ENCODE results near the gene ZEB2.

The ZEB2 gene

DNA sequence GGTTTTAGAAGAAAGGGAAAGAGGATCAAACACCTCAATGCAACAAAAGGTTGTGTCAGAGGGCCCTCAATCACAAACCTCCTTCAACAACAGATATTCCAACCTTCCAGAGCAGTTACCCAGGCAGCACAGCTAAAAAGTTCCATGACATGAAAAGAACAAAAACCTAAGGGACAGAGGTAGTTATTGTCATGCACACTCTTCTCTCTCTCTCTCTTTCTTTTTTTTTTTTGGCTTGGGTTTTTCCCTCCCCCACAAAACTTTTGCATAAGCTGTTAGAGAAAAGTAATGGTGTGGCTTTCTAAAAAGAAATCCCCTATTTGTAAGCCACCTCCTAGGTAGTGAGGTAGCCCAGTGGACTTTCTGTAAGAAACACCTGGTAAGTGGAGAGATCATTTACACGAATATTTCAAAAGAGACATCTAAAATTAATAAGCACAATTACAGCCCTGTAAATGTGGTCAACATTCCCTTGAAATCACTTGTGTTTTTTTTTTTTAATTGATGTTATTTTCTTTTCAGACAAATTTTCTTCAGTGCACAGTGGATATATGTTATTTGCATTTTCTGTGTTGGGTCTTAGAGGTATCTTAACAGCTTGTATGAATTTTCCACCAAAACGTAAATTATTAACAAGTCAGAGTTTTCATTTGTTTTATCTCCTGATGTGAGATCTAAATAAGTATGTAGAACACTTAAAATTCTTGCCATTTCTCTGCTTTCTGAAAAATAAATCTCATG is 48.4 kb downstream of the ZEB2 start:
- DNase-seq (ENCODE audit: low read depth, low spot score) = no peak

DNA sequence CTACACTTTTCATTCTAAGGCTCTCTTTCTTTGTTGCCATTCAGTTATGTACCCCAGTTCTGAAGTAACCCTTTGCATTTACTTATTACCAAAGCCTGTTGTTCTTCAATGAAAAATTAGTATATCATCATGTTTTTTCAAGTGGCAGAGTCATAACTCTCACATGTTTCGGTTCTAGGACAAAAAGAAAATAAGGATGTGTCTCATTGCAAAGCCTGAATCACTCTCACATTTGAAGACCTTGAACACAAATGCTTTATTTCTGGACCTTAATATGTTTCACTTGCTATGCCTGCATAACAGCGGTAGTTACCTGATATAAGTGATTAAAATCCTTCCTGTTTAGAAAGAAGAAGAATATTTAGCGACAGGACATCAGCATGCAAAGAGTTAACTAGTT is 49.1 kb downstream of the ZEB2 start:
- DNase-seq (ENCODE audit: low read depth, low spot score) = no peak

DNA sequence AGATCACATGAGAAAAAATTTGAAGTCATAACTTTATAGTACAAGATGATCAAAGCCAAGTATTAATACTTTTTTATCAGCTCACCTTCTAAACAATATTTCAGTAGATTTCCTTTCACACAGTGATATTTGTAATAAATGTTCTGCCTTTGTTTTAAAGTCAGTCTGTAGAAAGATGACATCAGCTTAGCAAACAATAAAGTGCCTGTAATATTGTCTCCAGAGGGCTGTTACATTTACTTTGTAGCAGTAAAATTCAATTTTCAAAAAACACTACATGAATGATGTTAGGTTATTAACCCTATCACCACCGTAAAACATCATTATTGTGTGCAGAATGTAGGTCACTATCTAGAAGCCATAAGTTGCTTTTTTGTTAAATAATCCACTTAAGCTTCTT is 49.6 kb downstream of the ZEB2 start:
- no peak for DNase-seq (ENCODE audit: low read depth, low spot score)

DNA sequence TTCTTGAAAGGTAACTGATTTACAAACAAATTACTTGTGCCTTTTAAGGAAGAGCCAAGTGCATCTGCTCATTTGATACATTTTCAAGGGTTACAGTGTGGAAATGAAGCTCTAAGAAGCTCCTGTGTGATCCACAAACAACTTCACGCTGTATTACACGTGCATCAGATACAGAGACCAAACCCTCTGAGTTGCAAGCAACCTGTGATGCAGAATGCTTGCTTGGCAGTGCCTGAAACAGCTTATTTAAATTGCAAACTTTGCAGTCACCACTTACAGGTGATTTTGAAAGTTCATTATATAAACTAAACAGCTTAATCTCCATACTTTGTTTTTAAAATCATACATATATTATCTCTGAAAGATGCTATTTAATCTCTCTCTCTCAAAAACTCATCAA is 50.1 kb downstream of the ZEB2 start:
- no peak for DNase-seq (ENCODE audit: low read depth, low spot score)

DNA sequence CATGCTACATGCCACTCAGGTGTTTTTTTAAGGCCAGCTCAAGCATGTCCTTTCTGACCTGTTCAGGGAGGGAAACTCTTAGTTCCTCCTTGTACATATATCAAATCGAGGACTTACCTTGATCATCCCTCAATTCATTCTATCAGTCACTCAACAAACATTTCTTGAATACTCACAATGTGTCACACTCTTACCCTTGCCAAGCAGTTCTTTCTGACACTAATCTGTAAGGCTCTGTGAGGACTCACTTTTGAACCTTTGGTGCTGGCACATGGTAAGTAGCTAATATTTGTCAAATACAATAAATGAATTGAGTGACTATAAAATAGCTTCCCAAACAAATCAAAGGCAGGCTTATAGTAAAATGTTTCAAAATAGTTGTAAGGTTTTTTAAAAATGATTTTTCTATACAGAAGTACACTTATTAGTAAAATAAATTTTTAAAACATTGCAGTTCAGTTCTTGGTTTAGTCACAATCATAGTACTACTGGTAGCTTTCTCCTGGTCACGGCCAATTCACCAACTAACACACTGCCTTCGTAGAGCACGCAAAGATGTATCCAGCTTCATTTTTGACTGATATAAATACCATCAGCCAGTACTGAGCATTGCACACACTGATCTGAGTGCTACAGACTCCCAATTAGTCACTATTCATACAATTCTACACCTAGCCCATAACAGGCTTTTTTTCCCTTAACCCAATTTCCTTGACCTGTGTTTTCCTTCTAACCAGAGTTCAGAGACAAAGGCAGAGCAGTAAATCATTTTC is 50.9 kb downstream of the ZEB2 start:
- no peak for DNase-seq (ENCODE audit: low read depth, low spot score)

DNA sequence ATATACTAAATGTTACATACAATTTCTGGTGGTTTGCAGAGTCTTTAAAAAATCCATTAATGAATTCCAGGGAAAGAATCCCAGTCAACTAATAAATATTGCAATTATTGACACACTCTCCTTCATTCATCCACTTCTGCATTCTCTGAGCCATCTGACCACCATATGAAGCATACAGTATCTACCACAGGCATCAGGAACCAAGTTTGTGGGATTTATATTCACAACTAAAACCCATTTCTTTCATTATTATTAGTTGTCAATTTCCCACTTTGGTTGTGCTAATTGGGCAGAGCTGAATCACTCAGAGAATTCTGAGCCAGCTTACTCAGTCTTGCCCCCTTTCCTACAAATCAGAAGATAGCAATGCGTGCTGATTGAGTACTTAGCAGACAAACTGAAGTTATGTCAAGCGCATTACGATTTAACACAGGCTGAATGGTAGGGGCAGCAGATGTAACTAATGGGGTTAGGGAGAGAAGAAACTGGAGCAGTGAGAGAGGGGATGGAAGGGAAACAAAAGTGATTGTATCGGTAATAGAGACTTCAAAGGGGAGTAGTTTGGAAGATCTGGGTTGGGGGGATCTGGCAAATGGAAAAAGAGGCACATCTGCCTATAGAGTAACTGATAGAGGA is 52.3 kb downstream of the ZEB2 start:
- no peak for DNase-seq (ENCODE audit: low read depth, low spot score)

DNA sequence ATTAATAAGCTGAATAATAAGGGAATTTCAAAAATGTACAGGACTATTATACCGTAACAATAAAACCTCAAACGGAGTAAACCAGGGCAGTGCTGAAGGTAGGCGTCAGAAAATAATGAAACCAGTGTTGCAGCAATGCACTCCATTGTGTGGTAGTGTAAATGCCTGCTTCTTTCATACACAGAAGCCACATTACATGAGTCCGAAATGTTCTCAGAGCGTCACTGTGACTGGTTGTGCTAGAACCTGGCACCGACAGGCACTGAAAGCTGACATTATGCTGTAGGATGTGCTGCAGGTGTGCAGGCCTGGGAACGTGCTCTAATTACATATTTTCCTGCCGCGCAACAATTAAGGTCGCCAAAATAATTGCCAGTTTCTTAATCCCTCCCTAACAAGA is 53.3 kb downstream of the ZEB2 start:
- no peak for DNase-seq (ENCODE audit: low read depth, low spot score)

DNA sequence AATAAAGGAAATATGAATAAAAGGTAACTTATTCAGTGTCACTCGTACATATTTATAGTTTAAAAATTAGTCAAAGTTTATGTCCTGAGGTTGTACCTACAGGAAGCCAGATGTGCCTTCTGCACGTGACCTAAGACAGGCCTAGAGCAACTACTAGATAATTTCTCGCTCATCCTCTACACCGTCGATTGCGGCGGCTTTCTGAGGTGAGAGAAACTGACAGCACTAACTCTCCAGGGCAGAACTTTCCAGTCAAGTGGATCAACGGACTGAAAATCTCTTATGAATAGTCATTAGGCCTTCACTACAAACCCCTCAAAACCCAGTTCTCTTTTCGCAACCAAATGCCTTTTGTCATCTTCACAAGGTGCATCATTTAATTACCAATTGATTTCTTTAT is 54.2 kb downstream of the ZEB2 start:
- no peak for DNase-seq (ENCODE audit: low read depth, low spot score)

DNA sequence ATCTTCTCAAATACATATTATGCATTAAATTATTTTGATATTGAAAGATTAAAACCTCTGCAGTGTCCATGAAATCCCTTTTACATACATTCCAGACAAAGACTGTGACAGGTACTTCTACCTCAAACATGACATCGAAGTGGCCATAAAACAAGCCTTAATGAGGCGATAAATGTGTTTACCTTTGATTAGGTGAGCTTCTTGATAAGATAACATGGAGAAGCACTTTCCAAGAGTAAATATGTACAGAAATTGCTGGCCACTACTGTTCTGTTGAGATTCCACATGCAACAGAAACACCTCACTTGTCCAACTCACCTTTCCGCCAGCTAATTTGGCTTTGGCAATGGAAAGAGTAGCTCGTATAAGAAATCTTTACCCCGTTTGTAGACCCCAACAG is 55.2 kb downstream of the ZEB2 start:
- no peak for DNase-seq (ENCODE audit: low read depth, low spot score)

DNA sequence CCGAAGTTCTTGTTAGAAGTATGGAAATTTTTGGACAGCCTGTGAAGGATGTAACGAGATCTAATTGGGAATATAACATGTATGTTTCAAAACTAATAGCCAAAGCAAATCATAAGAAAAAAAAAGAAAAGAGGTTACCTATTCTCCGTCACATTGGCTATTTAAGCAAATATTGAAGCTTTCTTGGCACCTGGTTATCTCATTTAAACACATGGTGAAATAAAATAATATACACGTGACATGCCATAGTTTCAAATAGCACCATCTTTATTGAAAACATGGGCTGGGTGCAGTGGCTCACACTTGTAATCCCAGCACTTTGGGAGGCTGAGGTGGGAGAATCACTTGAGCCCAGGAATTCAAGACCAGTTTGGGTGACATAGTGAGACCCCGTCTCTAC is 56.7 kb downstream of the ZEB2 start:
- DNase-seq (ENCODE audit: low read depth, low spot score) = no peak

DNA sequence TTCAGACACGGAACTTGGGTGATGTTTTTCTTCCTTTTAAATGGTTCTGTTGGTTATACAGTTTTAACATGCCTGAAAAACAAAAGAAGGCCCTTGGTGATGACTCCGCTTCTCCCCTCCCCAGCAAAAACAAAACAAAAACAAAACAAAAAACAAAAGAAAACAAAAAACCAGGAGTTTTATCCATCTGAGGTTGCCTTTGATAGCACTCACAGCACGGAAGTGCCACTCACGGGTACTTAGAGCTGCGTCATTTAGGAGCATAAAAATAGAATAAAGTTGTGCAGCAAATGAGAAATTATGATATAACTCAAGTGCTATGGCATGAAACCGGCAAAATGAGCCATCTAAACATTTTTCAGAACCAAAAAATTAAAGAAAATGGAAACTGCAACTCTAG is 57.7 kb downstream of the ZEB2 start:
- no peak for DNase-seq (ENCODE audit: low read depth, low spot score)

DNA sequence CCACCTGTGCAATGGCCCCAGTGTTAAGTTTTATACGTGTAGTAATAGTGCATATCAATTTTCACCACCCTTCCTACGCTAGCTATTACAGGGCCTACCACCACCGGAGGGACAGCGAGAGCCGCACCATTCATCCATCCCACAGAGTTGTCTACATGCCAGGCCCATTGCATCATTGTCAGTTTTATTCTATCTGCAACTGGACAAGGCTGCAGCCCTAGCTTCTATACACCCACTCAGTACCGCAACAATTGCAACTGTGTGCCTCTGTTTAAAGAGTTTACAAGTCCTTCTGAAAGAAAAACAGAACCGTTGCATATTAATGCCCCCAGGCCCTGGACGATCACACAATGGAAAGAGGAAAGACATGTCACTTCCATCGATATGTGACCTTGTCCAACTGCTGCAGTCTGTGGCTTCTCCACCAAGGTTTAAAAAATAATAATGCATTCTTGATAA is 58.6 kb downstream of the ZEB2 start:
- DNase-seq (ENCODE audit: low read depth, low spot score) = no peak

DNA sequence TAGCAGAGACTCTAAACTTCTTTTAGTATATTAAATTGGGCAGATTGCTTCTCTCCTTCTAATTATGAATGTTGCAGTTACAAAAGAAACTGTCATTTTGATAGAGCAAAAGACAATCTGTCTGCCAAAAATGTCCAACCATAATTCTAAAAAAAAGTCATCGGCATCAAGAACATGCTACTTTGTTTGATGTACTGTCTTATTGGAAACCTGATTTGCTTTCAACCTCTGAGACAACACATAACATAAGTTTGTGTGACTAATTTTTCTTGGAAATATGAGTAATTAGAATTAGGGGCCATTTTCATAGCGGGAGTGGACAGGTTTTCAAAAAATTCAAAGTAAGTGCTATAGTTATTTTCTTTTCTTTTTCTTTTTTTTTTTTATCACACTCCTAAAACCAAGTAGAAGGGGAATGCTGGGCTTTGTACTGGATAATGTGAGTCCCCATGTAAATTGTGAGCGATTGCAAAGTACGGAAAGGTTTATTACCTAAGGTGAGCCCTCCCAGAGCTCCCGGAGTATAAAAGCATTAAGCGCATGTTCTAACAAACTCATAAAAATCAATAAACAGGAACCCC is 59.1 kb downstream of the ZEB2 start:
- DNase-seq (ENCODE audit: low read depth, low spot score) = no peak

DNA sequence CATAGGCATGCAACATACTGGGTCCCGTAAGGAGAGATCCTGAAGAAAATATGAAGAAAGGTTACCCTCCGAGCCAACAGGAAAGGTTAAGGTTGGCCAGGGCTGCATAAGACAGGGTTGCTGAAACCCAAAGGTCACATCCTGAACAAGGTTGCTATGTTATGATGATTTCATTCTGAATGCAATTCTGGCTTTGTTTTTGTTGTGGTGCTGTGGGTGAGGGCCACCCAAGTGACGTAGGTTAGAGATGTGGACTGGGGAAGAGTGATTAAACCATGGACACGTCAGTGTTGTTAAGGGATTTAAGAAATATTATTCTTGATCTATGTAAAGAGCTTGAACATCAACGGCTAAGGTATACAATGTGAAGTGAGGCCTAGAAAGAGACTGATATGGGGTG is 60.0 kb downstream of the ZEB2 start:
- DNase-seq (ENCODE audit: low read depth, low spot score) = no peak

DNA sequence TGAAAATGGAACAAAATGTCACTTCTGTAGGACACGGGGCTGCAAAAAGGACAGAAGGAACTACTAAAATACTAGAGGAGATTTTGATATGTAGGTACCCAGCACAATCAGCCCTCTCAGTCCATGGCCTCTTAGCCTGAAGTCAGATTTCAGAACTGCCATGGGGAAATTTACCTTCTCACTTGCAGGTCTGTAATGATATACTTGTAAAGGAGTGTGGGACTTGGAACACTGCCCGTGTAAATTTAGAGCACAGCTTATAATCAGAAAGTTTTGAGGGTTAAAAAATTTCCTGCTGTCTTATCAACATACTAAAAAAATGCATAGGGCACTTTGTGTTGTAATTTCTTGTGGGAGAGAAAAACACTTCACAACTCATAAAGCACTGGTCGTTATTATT is 60.6 kb downstream of the ZEB2 start:
- DNase-seq (ENCODE audit: low read depth, low spot score) = no peak

DNA sequence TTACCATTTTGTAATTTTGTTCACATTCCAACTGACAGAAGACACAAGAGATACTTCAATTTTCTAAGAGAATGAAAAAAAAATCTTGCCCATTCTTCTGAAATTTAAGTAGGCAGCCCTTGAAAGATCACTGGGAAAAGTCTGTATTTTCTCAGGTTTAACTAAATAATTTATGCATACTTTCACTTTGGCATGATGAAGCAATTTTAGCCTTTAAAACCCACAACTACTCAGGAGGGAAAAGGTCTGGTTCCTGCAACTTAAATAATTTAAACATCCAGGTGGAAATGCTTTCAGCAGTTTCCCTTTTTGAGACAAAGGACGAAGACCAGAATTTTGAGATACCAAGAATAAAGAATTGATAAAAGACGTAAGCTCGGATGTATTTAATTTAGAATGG is 61.4 kb downstream of the ZEB2 start:
- no peak for DNase-seq (ENCODE audit: low read depth, low spot score)

DNA sequence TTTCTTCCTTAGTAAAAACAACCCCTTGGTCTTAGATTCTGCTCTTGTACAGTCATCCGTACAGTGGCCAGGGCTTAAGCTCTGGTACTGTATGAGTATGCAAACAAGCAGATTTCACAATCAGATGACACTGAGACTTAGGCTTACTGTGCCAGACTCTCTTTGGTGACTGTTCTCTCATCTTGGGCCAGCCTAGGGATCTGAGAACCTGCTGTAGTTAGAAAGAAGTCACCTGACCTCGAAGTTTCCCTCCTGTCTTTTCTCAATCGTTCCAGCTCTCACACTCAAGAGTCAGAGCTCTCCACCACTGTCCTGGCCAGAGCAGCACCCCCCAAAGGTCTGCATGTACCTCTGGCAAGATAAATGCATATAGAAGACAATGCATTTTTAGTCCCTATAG is 63.2 kb downstream of the ZEB2 start:
- DNase-seq (ENCODE audit: low read depth, low spot score) = no peak

DNA sequence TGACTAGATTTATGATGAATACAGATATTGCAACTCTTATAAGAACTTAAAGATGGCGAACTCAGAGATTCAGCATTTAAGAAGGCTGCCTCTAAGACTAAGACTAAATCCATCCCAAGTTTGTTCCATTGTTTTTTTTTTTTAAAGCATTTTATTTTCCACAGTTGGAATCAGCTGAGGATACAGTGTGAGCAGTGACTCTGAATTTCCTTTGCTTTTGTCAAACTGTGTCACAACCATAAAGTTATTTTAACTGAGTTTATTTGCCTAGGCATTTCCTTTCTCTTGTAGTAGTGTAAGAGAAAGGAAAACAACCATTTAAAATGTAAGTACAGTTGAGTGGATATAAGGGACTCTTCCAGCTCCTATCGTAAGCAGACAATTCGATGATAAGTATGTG is 63.9 kb downstream of the ZEB2 start:
- no peak for DNase-seq (ENCODE audit: low read depth, low spot score)

DNA sequence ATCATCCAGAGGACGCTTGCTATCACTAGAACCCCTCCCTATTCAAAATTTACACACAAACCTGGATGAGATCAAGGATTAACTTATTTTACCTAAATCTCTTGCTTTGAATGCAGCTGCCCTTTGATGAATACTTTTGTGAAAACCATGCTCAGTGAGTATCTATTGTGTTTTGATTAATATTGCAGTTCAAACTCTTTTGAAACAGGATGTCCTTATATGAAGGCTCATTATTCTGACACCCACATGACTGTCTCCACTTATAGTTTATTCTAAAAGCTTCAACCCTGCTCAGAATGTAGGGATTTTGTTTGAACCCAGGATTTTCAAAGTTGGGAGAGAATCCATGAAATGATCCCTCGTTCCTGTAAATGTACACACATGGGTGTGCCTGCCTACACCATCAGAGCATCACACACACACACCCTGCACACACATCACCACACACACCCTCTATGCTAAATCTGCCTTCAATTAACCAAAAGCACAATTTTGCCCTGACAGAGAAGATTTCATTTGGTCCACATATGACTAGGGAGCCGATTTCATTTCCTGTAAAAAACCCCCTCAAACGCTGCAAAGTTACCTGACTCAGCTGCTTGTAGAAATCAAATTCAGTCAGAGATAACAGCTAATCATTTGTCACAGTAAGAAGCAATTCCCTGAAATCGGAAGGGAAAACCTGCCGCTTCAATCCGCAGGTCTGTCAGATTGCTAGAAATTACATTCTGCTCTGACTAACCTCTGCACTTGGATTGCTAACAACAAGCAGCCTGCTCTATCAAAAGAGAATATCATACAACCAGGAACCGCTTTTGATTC is 65.2 kb downstream of the ZEB2 start:
- no peak for DNase-seq (ENCODE audit: low read depth, low spot score)

DNA sequence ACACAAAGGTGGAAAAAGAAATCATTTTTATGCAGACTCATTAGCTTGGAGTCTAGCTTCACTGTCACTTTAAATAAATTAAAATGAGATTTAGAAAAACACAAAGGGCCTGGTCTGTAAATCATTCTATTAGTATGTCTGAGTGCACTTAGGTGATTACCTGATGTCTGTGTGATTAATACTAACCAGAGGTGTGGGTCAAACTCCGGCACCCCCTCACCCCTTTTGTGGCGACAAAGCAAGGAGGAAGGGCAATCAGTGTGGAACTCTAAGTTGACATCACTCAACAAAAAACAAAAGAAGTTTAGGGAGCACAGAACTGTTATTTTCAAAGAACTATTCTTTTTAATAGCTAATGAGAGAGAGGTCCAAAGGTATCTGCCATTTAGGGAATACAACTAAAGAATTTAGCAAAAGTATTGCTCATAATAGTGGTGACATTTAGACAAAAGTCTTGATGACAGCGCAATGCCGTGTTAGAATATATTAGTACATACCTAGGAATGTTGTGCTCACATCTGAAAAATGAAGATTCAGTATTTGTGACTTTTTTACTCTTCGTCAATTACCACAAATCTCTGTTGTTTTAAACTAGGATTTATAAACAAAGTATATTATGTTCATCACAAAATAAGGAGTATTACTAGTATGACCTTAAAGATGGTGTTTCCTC is 66.3 kb downstream of the ZEB2 start:
- no peak for DNase-seq (ENCODE audit: low read depth, low spot score)

DNA sequence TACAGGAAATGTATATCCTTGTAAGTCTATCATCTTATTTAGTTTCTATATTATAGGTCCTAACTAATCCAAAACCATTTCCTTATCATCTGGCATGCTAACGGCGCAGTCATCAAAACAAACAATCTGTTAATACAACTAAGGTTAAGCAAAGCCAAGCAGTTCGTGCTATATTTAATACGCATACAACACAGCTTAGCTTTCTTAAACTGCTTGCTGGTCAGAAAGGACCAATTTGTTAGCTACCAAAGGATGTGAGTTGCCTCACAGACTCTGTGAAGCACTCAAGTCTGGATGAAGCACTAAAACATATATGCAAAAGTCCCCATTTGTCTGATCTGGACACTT is 67.0 kb downstream of the ZEB2 start:
- no peak for DNase-seq (ENCODE audit: low read depth, low spot score)

All from iPS DF 19.7 (cell line).